ENCODE measurements around the gene OBP2B. TPM values are rescaled to one million over a fixed set of nuclear protein-coding genes. Genes with fewer than 3 reads are reported as not detected.

Gene OBP2B
- polyA plus RNA-seq, 3 donors = not detected

DNA sequence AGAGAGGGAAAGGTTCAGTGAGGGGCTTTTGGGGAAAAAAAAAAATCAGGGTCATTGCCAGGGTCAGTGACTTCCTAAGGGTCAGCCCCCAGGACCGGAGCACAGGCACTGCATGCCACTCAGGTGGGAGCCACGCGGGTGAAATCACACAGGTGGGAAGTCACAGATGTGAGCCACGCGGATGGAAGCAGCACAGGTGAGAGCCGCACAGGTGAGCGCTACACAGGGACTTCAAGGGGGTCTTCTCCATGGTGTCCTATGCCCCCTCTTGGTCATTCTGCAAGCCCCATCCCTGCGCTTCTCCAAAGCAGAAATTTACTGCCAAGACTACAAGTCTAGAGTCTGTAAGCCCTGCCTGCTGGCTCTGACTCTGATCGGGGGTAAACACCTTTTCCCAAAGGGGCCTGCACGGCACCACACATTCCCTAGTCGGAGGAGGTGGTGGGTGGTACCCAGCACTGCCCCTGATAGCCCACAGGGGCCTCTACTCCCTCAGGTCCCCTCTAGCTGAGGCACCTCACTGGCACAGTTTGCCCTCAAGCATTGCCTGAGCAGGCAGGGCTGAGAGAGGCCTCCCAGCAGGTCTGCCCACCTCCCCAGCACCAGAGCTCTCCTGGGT, 18.3 kb upstream of the OBP2B start:
- Histone ChIP-seq H3K4me3 (replicated peaks in 1 of 3; ENCODE audit: low read depth in 2 of 3, low read length in 3 of 3) (no peak overlapping the region), H3K36me3 (replicated peaks in 1 of 2; ENCODE audit: control insufficient read depth in 1 of 2, insufficient read depth in 2 of 2, low read length in 2 of 2) (no peaks in the 10 kb centered on the region), H3K9me3 (replicated peaks in 1 of 2; ENCODE audit: control insufficient read depth in 1 of 2, insufficient read depth in 1 of 2, low read length in 2 of 2) (no peaks in the 10 kb centered on the region), H3K27ac (ENCODE audit: low read depth in 1 of 2, low read length in 2 of 2) (no peak overlapping the region), H3K79me2 (ENCODE audit: insufficient read depth, low read length) (no peaks in the 10 kb centered on the region), H2AFZ (ENCODE audit: insufficient read depth, low read depth, low read length, poor library complexity, severe bottlenecking) (no peak overlapping the region), H3K4me2 (replicated peaks; ENCODE audit: extremely low read depth, low read length, poor library complexity, severe bottlenecking) (no peak overlapping the region), H3K4me1 (ENCODE audit: control insufficient read depth in 1 of 2, insufficient read depth in 2 of 2, low read length in 2 of 2) (no peaks in the 10 kb centered on the region), H3K27me3 (ENCODE audit: control insufficient read depth in 2 of 2, insufficient read depth in 2 of 2, low read length in 2 of 2) (no peaks in the 10 kb centered on the region), H4K20me1 (ENCODE audit: insufficient read depth, low read length) (no peaks in the 10 kb centered on the region), H3K9ac (ENCODE audit: insufficient read depth, low read length, poor library complexity, severe bottlenecking) (no peak overlapping the region)
- Mint-ChIP-seq H3K27me3 (ENCODE audit: low read depth in 3 of 3) (peaks cover 1 to 3% (median 2%) of the 10 kb centered on the region in 3 donors), H3K36me3 (no peaks in the 10 kb centered on the region), H3K4me1 (peaks cover 3% of the 10 kb centered on the region), H3K27ac (no peak overlapping the region), H3K4me3 (no peak overlapping the region), H3K9me3 (no peaks in the 10 kb centered on the region)
- 98% methylated on average over 11 of the region's 11 CpGs for whole genome bisulfite sequencing (ENCODE audit: insufficient coverage)
- DNase-seq = no peak
- TF ChIP-seq, protein P1, sequence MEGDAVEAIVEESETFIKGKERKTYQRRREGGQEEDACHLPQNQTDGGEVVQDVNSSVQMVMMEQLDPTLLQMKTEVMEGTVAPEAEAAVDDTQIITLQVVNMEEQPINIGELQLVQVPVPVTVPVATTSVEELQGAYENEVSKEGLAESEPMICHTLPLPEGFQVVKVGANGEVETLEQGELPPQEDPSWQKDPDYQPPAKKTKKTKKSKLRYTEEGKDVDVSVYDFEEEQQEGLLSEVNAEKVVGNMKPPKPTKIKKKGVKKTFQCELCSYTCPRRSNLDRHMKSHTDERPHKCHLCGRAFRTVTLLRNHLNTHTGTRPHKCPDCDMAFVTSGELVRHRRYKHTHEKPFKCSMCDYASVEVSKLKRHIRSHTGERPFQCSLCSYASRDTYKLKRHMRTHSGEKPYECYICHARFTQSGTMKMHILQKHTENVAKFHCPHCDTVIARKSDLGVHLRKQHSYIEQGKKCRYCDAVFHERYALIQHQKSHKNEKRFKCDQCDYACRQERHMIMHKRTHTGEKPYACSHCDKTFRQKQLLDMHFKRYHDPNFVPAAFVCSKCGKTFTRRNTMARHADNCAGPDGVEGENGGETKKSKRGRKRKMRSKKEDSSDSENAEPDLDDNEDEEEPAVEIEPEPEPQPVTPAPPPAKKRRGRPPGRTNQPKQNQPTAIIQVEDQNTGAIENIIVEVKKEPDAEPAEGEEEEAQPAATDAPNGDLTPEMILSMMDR (IDR thresholded peaks at IDR 0.05) = no peak
- intact Hi-C loops (cut with micrococcal nuclease) = no loop called here

DNA sequence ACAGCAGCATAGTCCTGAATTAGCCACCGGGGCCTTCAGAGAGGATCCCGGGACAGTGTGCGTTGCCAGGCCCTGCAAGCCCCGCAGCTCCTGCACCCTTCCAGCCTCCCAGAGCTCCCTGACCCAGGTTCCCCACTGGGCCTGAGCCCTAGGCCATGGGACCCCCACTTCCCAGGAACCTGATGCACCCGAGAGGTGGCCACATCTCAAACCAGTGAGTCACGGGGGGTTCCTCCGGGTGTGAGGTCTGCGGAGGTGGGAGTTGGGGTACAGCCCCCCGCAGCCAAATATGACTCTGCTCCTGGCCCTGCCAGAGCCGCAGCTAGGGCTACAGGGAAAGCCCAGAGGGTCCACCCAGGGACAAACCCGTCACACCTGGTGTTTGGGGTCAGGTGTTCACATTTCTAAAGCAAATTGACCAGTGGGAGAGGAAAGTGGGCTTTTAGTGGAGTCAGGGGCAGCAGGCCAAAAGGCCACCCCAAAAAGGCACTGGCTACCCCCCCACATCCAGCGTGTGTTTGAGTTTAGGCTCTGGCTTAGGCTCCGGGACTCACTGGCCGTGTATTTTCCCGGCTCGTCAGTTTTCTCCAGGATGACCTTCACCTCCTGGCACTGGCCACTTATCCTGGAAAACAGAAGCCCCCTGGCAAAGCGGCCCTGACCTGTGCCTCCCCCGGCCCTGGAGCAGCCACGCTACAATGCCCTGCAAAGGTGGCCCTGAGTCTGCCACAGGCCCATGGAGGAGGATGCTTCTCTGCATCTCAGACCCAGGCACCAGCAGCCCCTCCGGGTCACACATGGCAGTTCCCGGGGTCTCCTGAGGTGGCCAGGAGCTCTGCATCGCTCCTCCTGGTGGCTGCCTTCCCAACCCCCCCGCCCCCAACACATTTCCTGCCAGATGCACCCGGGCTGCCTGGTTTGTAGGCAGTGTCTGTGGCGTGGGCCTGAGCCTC, 17.4 kb upstream of the OBP2B start:
- Mint-ChIP-seq H3K36me3 (no peaks in the 10 kb centered on the region), H3K27ac (no peak overlapping the region), H3K9me3 (no peaks in the 10 kb centered on the region), H3K27me3 (ENCODE audit: low read depth in 3 of 3) (peaks cover 2 to 3% (median 3%) of the 10 kb centered on the region in 3 donors), H3K4me3 (no peak overlapping the region), H3K4me1 (peaks cover 3% of the 10 kb centered on the region)
- Histone ChIP-seq H3K9ac (ENCODE audit: insufficient read depth, low read length, poor library complexity, severe bottlenecking) (no peak overlapping the region), H3K9me3 (replicated peaks in 1 of 2; ENCODE audit: control insufficient read depth in 1 of 2, insufficient read depth in 1 of 2, low read length in 2 of 2) (no peaks in the 10 kb centered on the region), H3K27ac (ENCODE audit: low read depth in 1 of 2, low read length in 2 of 2) (no peak overlapping the region), H2AFZ (ENCODE audit: insufficient read depth, low read depth, low read length, poor library complexity, severe bottlenecking) (no peak overlapping the region), H3K79me2 (ENCODE audit: insufficient read depth, low read length) (no peaks in the 10 kb centered on the region), H3K27me3 (ENCODE audit: control insufficient read depth in 2 of 2, insufficient read depth in 2 of 2, low read length in 2 of 2) (no peaks in the 10 kb centered on the region), H3K4me1 (ENCODE audit: control insufficient read depth in 1 of 2, insufficient read depth in 2 of 2, low read length in 2 of 2) (no peaks in the 10 kb centered on the region), H3K4me2 (replicated peaks; ENCODE audit: extremely low read depth, low read length, poor library complexity, severe bottlenecking) (no peak overlapping the region), H3K36me3 (replicated peaks in 1 of 2; ENCODE audit: control insufficient read depth in 1 of 2, insufficient read depth in 2 of 2, low read length in 2 of 2) (no peaks in the 10 kb centered on the region), H3K4me3 (replicated peaks in 1 of 3; ENCODE audit: low read depth in 2 of 3, low read length in 3 of 3) (no peak overlapping the region), H4K20me1 (ENCODE audit: insufficient read depth, low read length) (no peaks in the 10 kb centered on the region)
- DNase-seq = no peak
- intact Hi-C loops (cut with micrococcal nuclease) = no loop called here
- 96% methylated on average over 18 of the region's 25 CpGs for WGBS (ENCODE audit: insufficient coverage)
- TF ChIP-seq, protein P1 (IDR thresholded peaks at IDR 0.05) = no peak
